T47D (cell line): Measurements from ENCODE around the gene CENPP.

Experiments
- DNase-seq, 2 experiments: peaks; one replicate each; pipeline versions ENCODE4 v3.0.0 to v3.0.0-alpha.2; 2011 to 2012; ENCODE audit warnings: low read depth in 1 of 2, low spot score in 1 of 2
- JUND ChIP-seq: IDR thresholded peaks from 2 replicates; pipeline ENCODE4 v1.6.1; 2012; ENCODE audit warnings: low read depth
- in situ Hi-C: cut with HindIII; loops from 2 replicates; pipeline ENCODE4 v1.10.0; 2016; ENCODE audit warnings: low sequenced_read_pairs, low pct_unique_long_range_greater_than_20kb

CENPP gene

GRCh38 chr9:92535940-92536850 lies 210.4 kb downstream of the CENPP start, which contains the start of gene ECM2:
Gene ECM2 (minus strand): TSS chr9:92535990. CDS start chr9:92522866, 13,124 bp downstream.
- in situ Hi-C loops = no loop called here
- no peak for TF ChIP-seq JUND
- no peak for DNase-seq

GRCh38 chr9:92538541-92538940 lies 212.8 kb downstream of the CENPP start:
- in situ Hi-C loops = no loop called here
- TF ChIP-seq JUND = no peak
- DNase-seq = no peak

GRCh38 chr9:92543972-92544371 lies 218.2 kb downstream of the CENPP start:
- DNase-seq = no peak
- no peak for TF ChIP-seq JUND
- in situ Hi-C loops = no loop called here

- in situ Hi-C loops = no loop called here
- DNase-seq = no peak
- no peak for TF ChIP-seq JUND
Measured at GRCh38 chr9:92545002-92545510, 219.3 kb downstream of the CENPP start.

GRCh38 chr9:92547356-92547755 lies 221.6 kb downstream of the CENPP start:
- DNase-seq = no peak
- no peak for TF ChIP-seq JUND
- in situ Hi-C loops = no loop called here

- in situ Hi-C loops = no loop called here
- no peak for DNase-seq
Measured at GRCh38 chr9:92550765-92551164, 225.0 kb downstream of the CENPP start.

GRCh38 chr9:92558612-92559374 lies 233.0 kb downstream of the CENPP start:
- no peak for TF ChIP-seq JUND
- in situ Hi-C loops = no loop called here
- DNase-seq = no peak

More at GRCh38 chr9:92550765-92551164, 225.0 kb downstream of the CENPP start:
- no peak for TF ChIP-seq JUND

GRCh38 chr9:92561374-92562330 lies 235.9 kb downstream of the CENPP start:
- TF ChIP-seq JUND = no peak
- no peak for DNase-seq
- in situ Hi-C loops = no loop called here

GRCh38 chr9:92562461-92562967 lies 236.8 kb downstream of the CENPP start:
- DNase-seq = no peak
- in situ Hi-C loops = no loop called here

GRCh38 chr9:92563116-92564100 lies 237.7 kb downstream of the CENPP start:
- DNase-seq = no peak
- no peak for TF ChIP-seq JUND
- in situ Hi-C loops = no loop called here

More at GRCh38 chr9:92562461-92562967, 236.8 kb downstream of the CENPP start:
- no peak for TF ChIP-seq JUND

- TF ChIP-seq JUND = no peak
- no peak for DNase-seq
- in situ Hi-C loops = no loop called here
Measured at GRCh38 chr9:92564504-92564903, 238.8 kb downstream of the CENPP start.
